Activated CD4-positive, alpha-beta memory T cell treated with anti-CD3 and anti-CD28 coated beads, Interleukin-2, amount 10 ng/mL, durations not matched to agents 7 days and 5 days (primary cell): ENCODE data around the gene MPPED1. TPM values are rescaled to one million over a fixed set of nuclear protein-coding genes. Genes with fewer than 3 reads are reported as not detected.

Experiments used
- CTCF ChIA-PET: fragments of 350-600 bp; sonication (Branson Sonifier 250); formaldehyde crosslinking; loops from one replicate; lab custom pipeline; 2021; ENCODE audit warnings: antibody characterized with exemption, inconsistent platforms; lab: Charles Lee
- POLR2A ChIA-PET: fragments of 350-600 bp; sonication (Branson Sonifier 250); formaldehyde crosslinking; loops from one replicate; lab custom pipeline; 2021; ENCODE audit warnings: antibody characterized with exemption; lab: Charles Lee
- DNase-seq: peaks from one replicate; pipeline ENCODE4 v3.0.0-alpha.2; 2020
- H3K27ac Mint-ChIP-seq: one replicate; pipeline ENCODE4 v1.8.0; 2021; ENCODE audit warnings: mild to moderate bottlenecking, mixed read lengths
- H3K27me3 Mint-ChIP-seq: one replicate; pipeline ENCODE4 v1.8.0; 2021; ENCODE audit warnings: mixed read lengths
- H3K36me3 Mint-ChIP-seq: one replicate; pipeline ENCODE4 v1.8.0; 2021; ENCODE audit warnings: low read depth, mixed read lengths
- H3K4me1 Mint-ChIP-seq: one replicate; pipeline ENCODE4 v1.8.0; 2021; ENCODE audit warnings: mixed read lengths
- H3K4me3 Mint-ChIP-seq: one replicate; pipeline ENCODE4 v1.8.0; 2021; ENCODE audit warnings: mild to moderate bottlenecking, mixed read lengths
- H3K9me3 Mint-ChIP-seq: one replicate; pipeline ENCODE4 v1.8.0; 2021; ENCODE audit warnings: mixed read lengths
- total RNA-seq, 2 experiments: library from RNA; stranded (reverse); gene quantifications; one replicate each; pipeline ENCODE4 v1.2.3, GENCODE V29; 2021

MPPED1 gene
- total RNA-seq, 2 experiments from 2014 or later, result not detected

DNA sequence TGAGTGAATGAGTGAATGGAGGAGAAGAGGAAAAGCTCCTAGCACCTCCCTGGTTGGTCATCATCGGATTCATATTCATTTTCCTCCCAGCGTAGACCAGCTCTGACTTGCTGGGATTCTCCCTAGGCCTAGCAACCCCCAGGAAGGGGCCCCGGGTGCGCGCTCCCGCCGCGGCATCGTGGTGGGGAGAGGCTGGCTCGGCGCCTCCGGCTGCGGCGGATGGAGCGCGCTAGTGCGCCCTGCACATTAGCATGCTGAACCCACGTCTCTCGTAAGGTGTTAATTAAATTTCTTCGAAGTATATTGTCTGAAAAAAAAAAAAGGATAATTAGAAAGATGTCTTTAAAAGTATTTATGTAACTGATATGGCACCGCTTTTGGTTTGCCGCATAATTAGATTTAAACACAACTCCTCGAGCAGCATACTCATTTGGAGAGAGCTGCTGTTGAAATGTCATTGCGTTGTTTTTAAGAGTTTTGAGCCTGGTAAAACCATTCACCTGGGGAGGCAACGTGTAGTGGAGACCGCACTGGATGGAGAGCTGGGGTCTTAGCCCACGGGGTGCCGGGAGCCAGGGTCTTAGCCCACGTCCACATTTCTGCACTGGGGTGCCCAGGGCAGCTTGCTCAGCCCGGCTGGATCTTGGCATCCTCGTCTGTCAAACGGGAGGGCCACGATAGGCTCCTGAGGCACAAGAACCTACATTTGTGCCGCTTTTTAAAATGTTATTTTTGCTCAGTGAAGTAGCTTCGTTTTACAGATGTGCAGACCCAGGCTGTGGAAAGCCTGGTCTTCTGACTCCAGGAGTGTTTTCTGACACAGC, 21.8 kb downstream of the MPPED1 start:
- ChIA-PET POLR2A (no interaction called here), CTCF (interaction anchor here (0.6 kb wide), 1 partner anchor 16 kb away, joined by 3 read pairs; no protein-coding TSS in a partner anchor)
- Mint-ChIP-seq H3K9me3 (no peaks in the 10 kb centered on the region), H3K4me3 (no peak overlapping the region), H3K27me3 (peaks cover 3% of the 10 kb centered on the region), H3K27ac (no peak overlapping the region), H3K36me3 (no peaks in the 10 kb centered on the region), H3K4me1 (no peaks in the 10 kb centered on the region)
- no peak for DNase-seq

DNA sequence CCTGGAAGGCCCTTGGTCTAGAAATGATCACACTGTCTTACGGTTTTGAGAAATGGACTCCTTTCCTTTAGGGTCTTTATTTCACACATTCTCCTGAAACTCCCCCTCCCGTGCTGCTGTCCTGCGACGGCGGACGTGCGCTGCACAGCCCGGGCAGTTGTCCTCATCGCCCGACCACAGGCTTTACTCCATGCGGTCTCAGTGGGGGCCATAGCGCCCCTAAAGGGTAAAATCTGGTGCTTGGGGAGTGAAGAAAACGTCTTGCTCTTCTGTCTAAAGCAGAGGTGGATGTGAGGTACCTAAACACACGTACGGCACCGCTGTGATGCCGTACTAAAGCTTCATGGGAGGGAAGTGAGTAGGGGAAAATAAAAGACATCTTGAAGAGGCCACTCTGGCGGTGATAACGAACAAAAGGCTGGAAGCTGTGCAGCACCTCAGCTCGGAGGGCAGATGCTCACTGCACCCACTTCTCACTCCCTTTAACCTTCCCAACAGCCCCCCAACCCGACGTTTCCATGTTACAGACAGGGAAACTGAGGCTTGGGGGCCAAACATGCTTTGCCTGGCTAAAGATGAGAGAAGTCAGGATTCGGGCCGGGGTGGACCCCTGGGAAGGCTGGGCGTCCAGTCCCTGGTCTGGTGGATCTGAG, 22.6 kb downstream of the MPPED1 start:
- H3K27me3 Mint-ChIP-seq, result peaks cover 3% of the 10 kb centered on the region
- H3K4me1 Mint-ChIP-seq, result no peaks in the 10 kb centered on the region

DNA sequence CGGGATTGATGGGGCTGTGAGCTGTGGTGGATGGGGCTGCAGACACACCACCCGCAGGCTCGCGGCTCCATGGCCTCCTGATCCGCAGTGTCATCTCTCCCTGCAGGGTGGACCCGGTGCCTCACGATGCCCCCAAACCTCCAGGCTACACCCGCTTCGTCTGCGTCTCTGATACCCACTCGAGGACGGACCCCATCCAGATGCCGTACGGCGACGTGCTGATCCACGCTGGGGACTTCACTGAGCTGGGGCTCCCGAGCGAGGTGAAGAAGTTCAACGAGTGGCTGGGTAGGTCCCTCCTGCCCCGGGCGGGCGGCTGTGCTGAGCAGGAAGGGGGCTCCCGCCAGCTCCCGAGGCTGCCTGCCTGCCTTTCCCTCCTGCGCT, 23.1 kb downstream of the MPPED1 start:
- CTCF ChIA-PET, result no interaction called here
- no peak overlapping the region for H3K27ac Mint-ChIP-seq
- H3K36me3 Mint-ChIP-seq, result no peaks in the 10 kb centered on the region
- no peaks in the 10 kb centered on the region for H3K4me1 Mint-ChIP-seq
- H3K27me3 Mint-ChIP-seq, result peaks cover 3% of the 10 kb centered on the region
- H3K4me3 Mint-ChIP-seq, result no peak overlapping the region
- POLR2A ChIA-PET, result no interaction called here
- no peak for DNase-seq
- H3K9me3 Mint-ChIP-seq, result no peaks in the 10 kb centered on the region

More for the DNA sequence above, 22.6 kb downstream of the MPPED1 start:
- H3K9me3 Mint-ChIP-seq, result no peaks in the 10 kb centered on the region
- CTCF ChIA-PET, result interaction anchor here (0.6 kb wide), 1 partner anchor 17 kb away, joined by 3 read pairs; no protein-coding TSS in a partner anchor
- DNase-seq, result no peak
- H3K27ac Mint-ChIP-seq, result no peak overlapping the region
- H3K4me3 Mint-ChIP-seq, result no peak overlapping the region
- POLR2A ChIA-PET, result no interaction called here
- H3K36me3 Mint-ChIP-seq, result no peaks in the 10 kb centered on the region

DNA sequence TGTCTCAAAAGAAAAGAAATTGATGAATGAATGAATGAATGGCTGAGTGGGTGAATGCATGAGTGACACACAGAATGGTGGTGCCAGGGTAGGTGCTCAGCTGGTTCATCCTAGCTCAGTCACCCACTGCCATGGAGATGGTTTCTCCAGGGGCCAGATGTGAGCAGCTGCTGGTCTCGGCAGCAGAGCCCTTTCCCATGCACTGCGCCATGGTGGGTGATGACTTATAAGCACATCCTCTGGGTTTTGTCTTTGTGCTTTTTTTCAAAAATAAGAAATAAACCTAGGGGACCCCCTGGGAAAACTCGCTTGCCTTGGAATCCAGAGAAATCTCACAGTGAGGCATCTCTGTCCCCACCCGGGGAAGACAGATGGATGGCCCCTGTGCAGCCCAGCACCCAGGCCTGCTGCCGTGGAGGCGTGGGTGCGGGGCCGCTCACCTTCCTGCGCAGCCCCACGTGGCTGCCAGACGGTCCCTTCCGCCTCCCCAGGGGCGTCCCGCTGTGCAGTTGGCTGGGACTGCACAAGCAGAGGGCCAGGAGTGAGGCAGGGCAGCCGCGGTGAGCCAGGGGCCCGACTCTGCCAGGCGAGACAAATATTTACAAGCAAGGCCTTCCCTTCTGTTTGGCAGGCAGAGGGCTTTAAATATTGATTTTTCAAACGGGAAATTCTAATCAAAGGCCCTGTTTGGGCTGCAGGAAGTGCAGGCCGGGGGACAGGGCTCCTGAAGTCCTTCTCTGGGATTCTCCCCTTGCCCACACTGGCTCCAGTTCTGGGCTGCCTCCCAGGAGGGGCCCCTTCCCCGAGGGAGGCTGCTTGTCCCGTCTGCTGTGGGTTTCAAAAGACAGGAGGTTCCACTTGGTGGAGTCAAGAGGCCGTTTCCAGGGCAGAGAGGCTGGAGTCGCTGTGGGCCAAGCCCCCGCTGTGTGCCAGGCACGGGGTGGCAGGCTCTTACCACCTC, 24.3 kb downstream of the MPPED1 start:
- Mint-ChIP-seq H3K4me1 (no peaks in the 10 kb centered on the region), H3K27me3 (peaks cover 3% of the 10 kb centered on the region), H3K36me3 (no peaks in the 10 kb centered on the region), H3K9me3 (no peaks in the 10 kb centered on the region), H3K4me3 (no peak overlapping the region), H3K27ac (no peak overlapping the region)
- CTCF ChIA-PET, result no interaction called here
- DNase-seq, result no peak
- POLR2A ChIA-PET, result no interaction called here

DNA sequence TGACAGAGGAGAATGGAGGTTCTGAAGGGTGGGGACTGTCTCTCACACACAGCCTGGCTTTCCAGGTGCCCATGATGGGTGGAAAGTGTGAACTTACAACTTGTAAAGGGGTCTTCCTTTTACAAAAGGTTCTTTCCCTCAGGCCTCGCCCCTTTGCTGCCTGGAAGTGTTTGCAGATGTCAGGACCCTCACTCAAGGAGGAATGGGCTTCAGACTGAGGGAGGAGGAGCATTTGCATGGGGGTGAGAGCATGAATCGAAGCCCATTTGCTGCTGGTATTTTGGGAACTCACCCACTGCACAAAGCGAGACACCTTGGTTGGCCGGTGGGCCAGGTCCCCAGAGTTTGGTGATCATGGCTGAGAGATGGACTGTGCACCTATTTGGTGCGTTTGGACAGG, 25.1 kb downstream of the MPPED1 start:
- no peaks in the 10 kb centered on the region for H3K9me3 Mint-ChIP-seq
- H3K4me3 Mint-ChIP-seq, result no peak overlapping the region
- no peak overlapping the region for H3K27ac Mint-ChIP-seq
- H3K27me3 Mint-ChIP-seq, result no peaks in the 10 kb centered on the region
- no peaks in the 10 kb centered on the region for H3K36me3 Mint-ChIP-seq
- ChIA-PET CTCF (no interaction called here), POLR2A (no interaction called here)
- no peak for DNase-seq
- no peaks in the 10 kb centered on the region for H3K4me1 Mint-ChIP-seq

DNA sequence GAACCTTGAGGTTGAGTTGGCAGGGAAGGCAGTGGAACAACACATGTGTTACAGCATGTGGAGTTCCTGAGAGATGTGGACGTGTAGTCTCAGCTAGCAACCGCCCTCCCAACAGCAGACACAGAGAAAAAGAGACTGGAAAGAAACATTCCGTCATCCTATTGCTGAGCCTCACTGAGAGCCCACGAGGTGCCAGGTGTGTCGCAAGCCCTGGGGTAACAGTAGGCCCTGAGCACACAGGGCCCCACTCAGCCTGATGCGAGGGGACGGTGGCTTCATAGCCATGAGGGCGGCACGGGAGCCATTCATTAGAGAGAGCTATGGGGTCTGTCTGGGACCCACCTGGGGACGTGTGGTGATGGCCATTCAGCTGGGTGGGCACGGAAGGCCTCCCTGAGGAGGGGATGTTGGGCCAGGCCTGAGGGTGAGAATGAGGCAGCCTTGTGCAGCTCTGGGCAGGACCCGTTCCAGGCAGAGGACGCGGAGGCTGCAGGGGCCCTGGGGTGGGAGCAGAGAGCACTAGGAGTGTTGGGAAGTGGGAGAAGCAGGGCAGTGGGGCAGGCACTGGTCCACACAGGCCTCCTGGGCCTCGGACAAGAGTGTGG, 26.2 kb downstream of the MPPED1 start:
- H3K36me3 Mint-ChIP-seq, result no peaks in the 10 kb centered on the region

DNA sequence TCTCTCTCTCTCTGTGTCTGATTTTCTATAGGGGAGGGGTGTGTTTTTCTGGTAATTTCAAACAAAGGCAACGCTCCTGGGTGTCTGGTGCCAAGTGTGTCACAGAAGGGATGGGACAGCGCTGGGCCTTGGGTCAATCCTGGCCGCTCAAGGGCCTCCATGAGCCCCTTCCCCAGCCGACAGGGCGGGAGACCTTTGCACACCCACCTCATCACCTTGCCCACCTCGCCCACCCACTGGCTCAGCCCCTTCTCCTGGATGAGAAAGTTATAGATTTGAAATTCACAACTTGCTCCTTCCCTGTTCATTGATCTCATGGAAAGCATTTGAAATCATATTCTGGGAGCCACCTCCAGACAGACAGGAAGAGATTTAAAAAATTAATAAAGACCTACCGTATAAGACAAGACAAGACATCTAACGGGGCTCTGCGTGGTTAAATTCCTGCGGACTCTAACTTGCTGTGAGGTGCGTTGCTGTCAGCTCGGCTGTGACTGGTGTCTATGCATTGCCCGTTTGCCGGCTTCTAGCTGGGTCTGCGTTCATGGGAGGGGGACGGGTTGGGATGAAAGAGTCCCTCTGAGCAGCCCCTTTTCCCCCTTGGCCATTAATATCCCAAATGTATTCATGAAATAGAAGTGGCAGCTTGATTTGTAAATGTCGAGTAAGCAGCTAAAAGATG, 27.0 kb downstream of the MPPED1 start:
- H3K9me3 Mint-ChIP-seq, result no peaks in the 10 kb centered on the region
- peaks cover 3% of the 10 kb centered on the region for H3K27me3 Mint-ChIP-seq
- DNase-seq, result no peak
- no peak overlapping the region for H3K4me3 Mint-ChIP-seq
- H3K36me3 Mint-ChIP-seq, result no peaks in the 10 kb centered on the region
- no peaks in the 10 kb centered on the region for H3K4me1 Mint-ChIP-seq
- ChIA-PET CTCF (no interaction called here), POLR2A (no interaction called here)
- no peak overlapping the region for H3K27ac Mint-ChIP-seq

More for the DNA sequence above, 26.2 kb downstream of the MPPED1 start:
- Mint-ChIP-seq H3K4me3 (no peak overlapping the region), H3K27ac (no peak overlapping the region), H3K4me1 (no peaks in the 10 kb centered on the region), H3K9me3 (no peaks in the 10 kb centered on the region), H3K27me3 (no peaks in the 10 kb centered on the region)
- ChIA-PET CTCF (no interaction called here), POLR2A (no interaction called here)
- no peak for DNase-seq

DNA sequence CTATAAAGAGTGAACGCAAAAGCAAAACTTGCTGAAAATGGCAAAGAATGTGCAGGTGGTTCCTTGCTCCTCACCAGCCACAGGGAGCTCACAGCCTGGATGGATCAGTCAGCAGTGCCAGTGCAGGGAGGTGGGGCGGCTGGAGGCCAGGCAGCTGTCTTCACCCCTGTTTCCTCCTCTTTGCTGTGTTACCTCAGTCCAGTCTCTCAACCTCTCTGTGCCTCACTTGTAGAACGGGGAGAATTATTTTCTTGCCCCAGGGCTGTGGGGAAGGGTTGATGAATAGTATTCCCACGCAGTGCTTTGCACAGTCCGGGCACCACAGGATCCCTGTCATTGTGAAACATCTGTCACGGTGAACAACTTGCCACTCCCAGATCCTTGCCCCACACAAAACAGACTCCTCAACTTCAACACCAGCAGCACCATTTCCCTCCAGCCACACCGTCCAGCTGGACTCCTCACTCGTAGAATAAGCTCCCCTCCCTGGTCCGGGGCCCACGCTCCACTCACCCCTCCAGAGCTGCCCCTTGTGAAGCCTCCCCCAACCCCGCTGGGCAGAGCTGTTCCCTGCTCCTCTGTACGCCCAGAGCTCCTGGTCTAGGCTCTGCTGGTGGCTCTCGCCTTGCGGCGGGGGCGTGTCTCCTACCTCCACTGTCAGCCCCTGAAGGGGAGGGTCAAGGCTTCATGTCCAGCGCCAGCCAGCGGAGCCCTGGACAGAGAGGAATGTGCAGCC, 27.7 kb downstream of the MPPED1 start:
- no peaks in the 10 kb centered on the region for H3K4me1 Mint-ChIP-seq
- H3K27me3 Mint-ChIP-seq, result peaks cover 3% of the 10 kb centered on the region
- no peak overlapping the region for H3K4me3 Mint-ChIP-seq
- H3K36me3 Mint-ChIP-seq, result no peaks in the 10 kb centered on the region
- no peak overlapping the region for H3K27ac Mint-ChIP-seq
- ChIA-PET CTCF (no interaction called here), POLR2A (no interaction called here)
- no peak for DNase-seq
- no peaks in the 10 kb centered on the region for H3K9me3 Mint-ChIP-seq

DNA sequence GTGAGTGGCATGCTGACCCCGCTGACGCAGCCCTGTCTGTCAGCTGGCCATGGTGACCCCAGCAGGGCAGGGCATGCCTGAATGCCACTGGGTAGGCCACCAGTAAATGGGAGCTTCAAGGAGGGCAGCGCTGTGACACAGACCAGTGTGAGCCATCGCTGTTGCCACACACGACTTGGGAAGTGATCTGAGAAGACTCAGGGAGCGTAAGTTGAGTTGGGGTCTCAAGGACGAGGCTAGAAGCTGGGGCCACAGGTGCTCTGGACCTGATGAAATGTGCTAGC, 28.2 kb downstream of the MPPED1 start:
- no peaks in the 10 kb centered on the region for H3K9me3 Mint-ChIP-seq
- no peak overlapping the region for H3K4me3 Mint-ChIP-seq
- ChIA-PET CTCF (no interaction called here), POLR2A (no interaction called here)
- H3K27me3 Mint-ChIP-seq, result peaks cover 3% of the 10 kb centered on the region
- no peak overlapping the region for H3K27ac Mint-ChIP-seq
- DNase-seq, result no peak
- H3K4me1 Mint-ChIP-seq, result no peaks in the 10 kb centered on the region
- H3K36me3 Mint-ChIP-seq, result no peaks in the 10 kb centered on the region

DNA sequence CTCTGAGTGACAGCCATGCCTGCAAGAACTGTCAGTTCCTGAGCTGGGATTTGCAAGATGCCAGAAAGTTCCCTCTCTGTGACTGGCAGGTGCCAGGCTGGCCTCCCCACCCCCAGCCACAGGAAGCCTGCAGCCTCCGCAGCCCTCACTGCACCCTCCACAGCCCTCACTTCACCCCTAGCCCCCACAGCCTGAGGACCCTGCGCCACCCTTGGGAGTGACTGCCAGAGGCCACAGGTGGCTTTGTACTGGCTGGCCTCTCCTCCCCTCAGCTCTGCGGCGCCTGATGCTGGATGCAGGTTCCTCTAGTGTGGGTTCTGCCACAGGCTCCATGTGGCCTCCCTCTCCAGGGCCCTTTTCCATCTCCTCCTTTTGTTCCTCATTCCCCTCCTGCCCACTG, 28.7 kb downstream of the MPPED1 start:
- H3K4me3 Mint-ChIP-seq, result no peak overlapping the region
- CTCF ChIA-PET, result no interaction called here

DNA sequence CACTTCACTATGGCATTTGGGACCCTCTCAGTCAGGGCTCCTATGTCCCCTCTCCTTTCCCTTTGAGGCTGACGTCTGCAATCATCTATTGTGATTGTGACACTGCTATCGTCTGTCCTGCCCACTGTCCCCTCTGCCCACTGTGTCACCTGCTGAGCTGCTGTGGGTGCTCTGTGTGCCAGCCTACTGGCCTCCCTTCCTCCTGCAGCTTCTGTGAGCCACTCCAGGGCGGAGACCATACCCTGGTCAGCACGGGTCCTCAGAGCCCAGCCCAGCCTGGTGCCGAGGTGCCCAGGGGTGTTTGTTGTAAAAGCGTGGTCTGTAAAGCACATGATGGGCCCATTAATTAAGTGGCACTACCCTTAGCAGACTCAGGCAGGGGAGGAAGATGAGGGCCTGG, 29.4 kb downstream of the MPPED1 start:
- no peaks in the 10 kb centered on the region for H3K9me3 Mint-ChIP-seq
- CTCF ChIA-PET, result no interaction called here
- peaks cover 3% of the 10 kb centered on the region for H3K27me3 Mint-ChIP-seq
- no peak overlapping the region for H3K27ac Mint-ChIP-seq
- H3K4me3 Mint-ChIP-seq, result no peak overlapping the region
- no peak for DNase-seq
- H3K4me1 Mint-ChIP-seq, result no peaks in the 10 kb centered on the region
- POLR2A ChIA-PET, result no interaction called here
- H3K36me3 Mint-ChIP-seq, result no peaks in the 10 kb centered on the region

More for the DNA sequence above, 28.7 kb downstream of the MPPED1 start:
- H3K27me3 Mint-ChIP-seq, result peaks cover 3% of the 10 kb centered on the region
- DNase-seq, result no peak
- H3K36me3 Mint-ChIP-seq, result no peaks in the 10 kb centered on the region
- H3K4me1 Mint-ChIP-seq, result no peaks in the 10 kb centered on the region
- H3K9me3 Mint-ChIP-seq, result no peaks in the 10 kb centered on the region
- H3K27ac Mint-ChIP-seq, result no peak overlapping the region
- POLR2A ChIA-PET, result no interaction called here

DNA sequence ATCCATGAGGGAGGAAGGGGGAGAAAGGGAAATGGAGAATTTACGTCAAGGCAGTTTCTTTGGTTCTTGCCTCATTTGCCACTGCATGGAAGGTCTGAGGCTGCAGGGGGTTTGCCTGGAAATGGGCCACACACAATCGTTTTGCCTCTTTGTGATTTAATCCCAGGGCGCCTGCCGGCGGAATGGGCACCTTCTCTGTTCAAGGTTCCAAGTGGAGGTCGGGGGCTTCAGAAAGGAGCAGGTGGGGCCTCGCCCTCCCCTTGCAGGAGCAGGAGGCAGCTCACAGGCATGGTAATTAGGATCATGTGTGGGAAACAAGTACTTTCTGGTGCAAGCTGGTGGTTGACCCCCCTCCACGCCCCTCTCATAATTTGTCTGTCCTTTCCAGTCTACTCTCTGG, 29.9 kb downstream of the MPPED1 start:
- Mint-ChIP-seq H3K4me1 (no peaks in the 10 kb centered on the region), H3K36me3 (no peaks in the 10 kb centered on the region), H3K9me3 (no peaks in the 10 kb centered on the region), H3K4me3 (no peak overlapping the region), H3K27ac (no peak overlapping the region), H3K27me3 (peaks cover 3% of the 10 kb centered on the region)
- DNase-seq, result no peak
- ChIA-PET POLR2A (no interaction called here), CTCF (no interaction called here)
